ENCODE data around the gene MYH6. TPM values are rescaled to one million over a fixed set of nuclear protein-coding genes. Genes with fewer than 3 reads are reported as not detected.

Gene MYH6
- total RNA-seq, 1 experiment from 2014 or later: 0.07 TPM

- no peaks in the 10 kb centered on the region for H3K9me3 Mint-ChIP-seq
- Histone ChIP-seq H3K4me2 (ENCODE audit: insufficient read depth, insufficient read length, low read length) (no peak overlapping the region), H2BK20ac (ENCODE audit: low read depth, low read length, poor library complexity, severe bottlenecking) (no peak overlapping the region), H3K4ac (ENCODE audit: low read depth, low read length) (no peak overlapping the region), H3K27me3 (ENCODE audit: insufficient read depth, low read length) (no peaks in the 10 kb centered on the region), H3K18ac (ENCODE audit: insufficient read length, low read depth, low read length) (no peak overlapping the region), H4K8ac (replicated peaks; ENCODE audit: insufficient read length, low read depth, low read length) (no peak overlapping the region), H3K9me3 (ENCODE audit: control insufficient read depth, low read depth, low read length) (no peaks in the 10 kb centered on the region), H3K9ac (ENCODE audit: extremely low read depth, insufficient read length, low read length) (no peak overlapping the region), H2BK120ac (ENCODE audit: low read depth, low read length, poor library complexity, severe bottlenecking) (no peak overlapping the region), H2AK5ac (ENCODE audit: insufficient read length, low read length) (no peak overlapping the region), H3K56ac (ENCODE audit: insufficient read length, low read depth, low read length) (no peak overlapping the region), H3K14ac (ENCODE audit: insufficient read depth, low read length) (no peak overlapping the region), H3K79me1 (ENCODE audit: insufficient read depth, low read depth, low read length, poor library complexity, severe bottlenecking) (no peaks in the 10 kb centered on the region), H2BK12ac (ENCODE audit: insufficient read length, low read depth, low read length) (no peak overlapping the region), H2BK15ac (ENCODE audit: low read depth, low read length) (no peak overlapping the region), H2BK5ac (ENCODE audit: insufficient read length, low read length) (no peak overlapping the region), H4K20me1 (ENCODE audit: control insufficient read depth, insufficient read depth, insufficient read length) (no peaks in the 10 kb centered on the region), H4K91ac (ENCODE audit: insufficient read length, low read depth, low read length) (no peak overlapping the region), H3K23ac (ENCODE audit: insufficient read length, low read depth, low read length) (no peak overlapping the region), H3T11ph (ENCODE audit: low read length) (no peak overlapping the region), H4K5ac (ENCODE audit: insufficient read length, low read depth, low read length) (no peak overlapping the region), H3K27ac (ENCODE audit: insufficient read length, low read depth, low read length) (no peak overlapping the region), H3K4me1 (ENCODE audit: insufficient read depth, low read length) (no peaks in the 10 kb centered on the region), H3K79me2 (ENCODE audit: insufficient read depth, low read length) (no peaks in the 10 kb centered on the region), H3K23me2 (ENCODE audit: insufficient read length, low read depth, low read length, poor library complexity, severe bottlenecking) (no peaks in the 10 kb centered on the region), H2AFZ (ENCODE audit: low read length) (no peak overlapping the region)
- TF ChIP-seq CTCF (conservative IDR thresholded peaks at IDR 0.05): no peak
- H3K4me3 Mint-ChIP-seq: no peak overlapping the region; a peak in 1 of 5 replicates
- H3K27ac Mint-ChIP-seq: no peak overlapping the region
- H3K4me1 Mint-ChIP-seq: peaks cover 17 to 25% of the 10 kb centered on the region in 2 experiments
- WGBS (ENCODE audit: extremely low coverage, insufficient read length, low lambda C conversion rate): no CpG with 5 or more reads among the region's 4 CpGs
- H3K36me3 Mint-ChIP-seq (ENCODE audit: insufficient read depth in 1 of 3, low read depth in 3 of 3): no peaks in the 10 kb centered on the region
- peaks cover 60% of the 10 kb centered on the region for H3K27me3 Mint-ChIP-seq (ENCODE audit: low read depth)
- DNase-seq: no peak
These were observed 1.8 kb downstream of the MYH6 start for GRCh38 chr14:23406244-23406643.
